Erythroblast (primary cell): ENCODE measurements around the gene DDX25.

Experiments
- GATA1 ChIP-seq: IDR thresholded peaks from 2 replicates; pipeline ENCODE4 v1.6.1; 2011; ENCODE audit warnings: low read depth, mild to moderate bottlenecking, control low read depth, low read length, moderate library complexity
- POLR2A ChIP-seq: IDR thresholded peaks from 2 replicates; pipeline ENCODE4 v1.6.1; 2011; ENCODE audit warnings: mild to moderate bottlenecking, low read length

DNA sequence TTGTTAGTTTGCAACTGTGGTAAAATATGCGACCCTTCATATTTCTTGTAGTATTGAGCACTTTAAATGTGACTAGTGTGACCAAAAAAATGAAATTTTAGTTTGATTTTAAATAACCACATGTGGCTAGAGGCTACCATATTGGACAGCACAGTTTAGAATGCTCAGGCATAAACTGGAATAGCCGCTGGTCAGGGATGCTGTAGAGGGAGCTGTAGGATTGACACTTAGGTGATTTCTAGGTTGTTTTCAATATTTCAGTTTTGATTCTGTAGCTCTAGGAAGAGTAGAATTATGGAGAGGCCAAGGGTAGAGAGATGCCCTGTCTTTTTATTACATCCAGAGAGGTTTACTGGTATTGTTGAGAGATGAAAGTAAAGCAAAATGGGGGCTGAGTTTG is 30.7 kb downstream of the DDX25 start:
- TF ChIP-seq POLR2A (no peak), GATA1 (no peak)
